ENCODE data around the gene GADD45A. TPM values are rescaled to one million over a fixed set of nuclear protein-coding genes. Genes with fewer than 3 reads are reported as not detected.
A peak's percentile ranks its signal among the peaks of the same experiment; 100 is the strongest.
"Not testable (repeated sequence)": the region's sequence is repeated elsewhere in the genome, so short reads cannot be mapped to it uniquely, and the experiment has no call there.

The GADD45A gene
- total RNA-seq, 1 donor from 2014 or later: 151 TPM

GRCh38 chr1:67652800-67653199 lies 32.2 kb upstream of the GADD45A start:
- TF ChIP-seq CTCF (conservative IDR thresholded peaks at IDR 0.05; ENCODE audit: low read depth, low read length): no peak
- H3K4me3 ChIP-seq (ENCODE audit: low read depth, low read length): no peak overlapping the region
- DNase-seq (ENCODE audit: low read depth): peak; percentile 92

- no peak for DNase-seq (ENCODE audit: low read depth)
- H3K4me3 ChIP-seq (ENCODE audit: low read depth, low read length): no peak overlapping the region
- no peak for TF ChIP-seq CTCF (conservative IDR thresholded peaks at IDR 0.05; ENCODE audit: low read depth, low read length)
These were observed 31.7 kb upstream of the GADD45A start for GRCh38 chr1:67653304-67653703.

GRCh38 chr1:67655581-67655980 lies 29.4 kb upstream of the GADD45A start:
- TF ChIP-seq CTCF (conservative IDR thresholded peaks at IDR 0.05; ENCODE audit: low read depth, low read length): no peak
- no peak for DNase-seq (ENCODE audit: low read depth)
- H3K4me3 ChIP-seq (ENCODE audit: low read depth, low read length): no peak overlapping the region

- not testable (repeated sequence) for DNase-seq (ENCODE audit: low read depth)
These were observed 27.8 kb upstream of the GADD45A start for GRCh38 chr1:67657152-67657551.

GRCh38 chr1:67659229-67659628 lies 25.8 kb upstream of the GADD45A start:
- no peak overlapping the region for H3K4me3 ChIP-seq (ENCODE audit: low read depth, low read length)
- no peak for TF ChIP-seq CTCF (conservative IDR thresholded peaks at IDR 0.05; ENCODE audit: low read depth, low read length)

More at GRCh38 chr1:67657152-67657551, 27.8 kb upstream of the GADD45A start:
- H3K4me3 ChIP-seq (ENCODE audit: low read depth, low read length): not testable (repeated sequence)

GRCh38 chr1:67662884-67663283 lies 22.1 kb upstream of the GADD45A start:
- DNase-seq (ENCODE audit: low read depth): no peak
- TF ChIP-seq CTCF (conservative IDR thresholded peaks at IDR 0.05; ENCODE audit: low read depth, low read length): no peak
- H3K4me3 ChIP-seq (ENCODE audit: low read depth, low read length): no peak overlapping the region

More at GRCh38 chr1:67659229-67659628, 25.8 kb upstream of the GADD45A start:
- DNase-seq (ENCODE audit: low read depth): no peak

GRCh38 chr1:67664048-67664447 lies 21.0 kb upstream of the GADD45A start:
- TF ChIP-seq CTCF (conservative IDR thresholded peaks at IDR 0.05; ENCODE audit: low read depth, low read length): no peak
- H3K4me3 ChIP-seq (ENCODE audit: low read depth, low read length): no peak overlapping the region
- DNase-seq (ENCODE audit: low read depth): no peak

GRCh38 chr1:67665307-67665706 lies 19.7 kb upstream of the GADD45A start:
- not testable (repeated sequence) for DNase-seq (ENCODE audit: low read depth); H3K4me3 ChIP-seq (ENCODE audit: low read depth, low read length)

Data from epithelial cell of proximal tubule (primary cell).